ENCODE results near the gene PRXL2A. TPM values are rescaled to one million over a fixed set of nuclear protein-coding genes. Genes with fewer than 3 reads are reported as not detected.

Gene PRXL2A
- total RNA-seq, 1 experiment from 2014 or later, result 47.1 TPM

DNA sequence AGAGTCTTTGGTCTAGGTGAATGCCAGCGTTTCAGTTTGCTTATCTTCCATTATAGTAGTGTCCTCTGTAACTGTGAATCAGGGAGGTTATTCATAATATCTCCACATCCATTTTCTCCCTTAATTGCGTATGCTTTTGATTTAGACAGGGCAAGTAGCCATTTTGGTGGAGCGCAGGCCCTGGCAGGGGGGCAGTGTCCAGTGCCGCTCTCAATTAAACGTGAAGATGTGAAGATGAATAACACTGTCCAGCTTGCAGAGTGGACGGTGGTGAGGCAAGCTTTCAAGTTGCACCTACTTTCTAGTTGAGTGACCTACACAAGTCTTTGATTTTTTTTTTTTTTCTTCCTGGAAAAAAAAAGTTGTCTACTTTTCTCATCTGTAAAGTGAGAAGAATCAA, 50.3 kb downstream of the PRXL2A start:
- H4K5ac ChIP-seq (ENCODE audit: insufficient read length, low read depth, low read length), result no peak overlapping the region
- H3K4me1 Mint-ChIP-seq, result peaks cover 73 to 77% of the 10 kb centered on the region in 2 experiments
- H3K9me3 ChIP-seq (ENCODE audit: control insufficient read depth, low read depth, low read length), result no peaks in the 10 kb centered on the region
- no peak overlapping the region for H2BK15ac ChIP-seq (ENCODE audit: low read depth, low read length)
- no peaks in the 10 kb centered on the region for H3K9me3 Mint-ChIP-seq
- no peak overlapping the region for H3K4ac ChIP-seq (ENCODE audit: low read depth, low read length)
- no peak overlapping the region for H3T11ph ChIP-seq (ENCODE audit: low read length)
- H4K91ac ChIP-seq (ENCODE audit: insufficient read length, low read depth, low read length), result no peak overlapping the region
- H3K23me2 ChIP-seq (ENCODE audit: insufficient read length, low read depth, low read length, poor library complexity, severe bottlenecking), result peaks cover 13% of the 10 kb centered on the region
- H3K56ac ChIP-seq (ENCODE audit: insufficient read length, low read depth, low read length), result no peak overlapping the region
- H3K14ac ChIP-seq (ENCODE audit: insufficient read depth, low read length), result no peak overlapping the region
- peaks cover 0 to 2% (median 0%) of the 10 kb centered on the region in 3 experiments; a peak in 2 of 7 replicates for H3K36me3 Mint-ChIP-seq (ENCODE audit: insufficient read depth in 1 of 3, low read depth in 3 of 3)
- H3K27ac Mint-ChIP-seq, result peak overlapping the region in 2 of 3 experiments; percentile 4 to 68; a peak in 2 of 7 replicates
- H3K4me1 ChIP-seq (ENCODE audit: insufficient read depth, low read length), result peaks cover 27% of the 10 kb centered on the region
- DNase-seq, result no peak
- H3K4me2 ChIP-seq (ENCODE audit: insufficient read depth, insufficient read length, low read length), result no peak overlapping the region
- H2AK5ac ChIP-seq (ENCODE audit: insufficient read length, low read length), result no peak overlapping the region
- H3K79me1 ChIP-seq (ENCODE audit: insufficient read depth, low read depth, low read length, poor library complexity, severe bottlenecking), result peaks cover 9% of the 10 kb centered on the region
- H2BK20ac ChIP-seq (ENCODE audit: low read depth, low read length, poor library complexity, severe bottlenecking), result no peak overlapping the region
- no peak overlapping the region for H3K23ac ChIP-seq (ENCODE audit: insufficient read length, low read depth, low read length)
- no peak overlapping the region for H2BK5ac ChIP-seq (ENCODE audit: insufficient read length, low read length)
- H3K18ac ChIP-seq (ENCODE audit: insufficient read length, low read depth, low read length), result no peak overlapping the region
- TF ChIP-seq, protein P1, sequence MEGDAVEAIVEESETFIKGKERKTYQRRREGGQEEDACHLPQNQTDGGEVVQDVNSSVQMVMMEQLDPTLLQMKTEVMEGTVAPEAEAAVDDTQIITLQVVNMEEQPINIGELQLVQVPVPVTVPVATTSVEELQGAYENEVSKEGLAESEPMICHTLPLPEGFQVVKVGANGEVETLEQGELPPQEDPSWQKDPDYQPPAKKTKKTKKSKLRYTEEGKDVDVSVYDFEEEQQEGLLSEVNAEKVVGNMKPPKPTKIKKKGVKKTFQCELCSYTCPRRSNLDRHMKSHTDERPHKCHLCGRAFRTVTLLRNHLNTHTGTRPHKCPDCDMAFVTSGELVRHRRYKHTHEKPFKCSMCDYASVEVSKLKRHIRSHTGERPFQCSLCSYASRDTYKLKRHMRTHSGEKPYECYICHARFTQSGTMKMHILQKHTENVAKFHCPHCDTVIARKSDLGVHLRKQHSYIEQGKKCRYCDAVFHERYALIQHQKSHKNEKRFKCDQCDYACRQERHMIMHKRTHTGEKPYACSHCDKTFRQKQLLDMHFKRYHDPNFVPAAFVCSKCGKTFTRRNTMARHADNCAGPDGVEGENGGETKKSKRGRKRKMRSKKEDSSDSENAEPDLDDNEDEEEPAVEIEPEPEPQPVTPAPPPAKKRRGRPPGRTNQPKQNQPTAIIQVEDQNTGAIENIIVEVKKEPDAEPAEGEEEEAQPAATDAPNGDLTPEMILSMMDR (conservative IDR thresholded peaks at IDR 0.05), result no peak
- no peak overlapping the region for H3K9ac ChIP-seq (ENCODE audit: extremely low read depth, insufficient read length, low read length)
- H2AFZ ChIP-seq (ENCODE audit: low read length), result no peak overlapping the region
- H3K27ac ChIP-seq (ENCODE audit: insufficient read length, low read depth, low read length), result no peak overlapping the region
- no peak overlapping the region for H4K8ac ChIP-seq (replicated peaks; ENCODE audit: insufficient read length, low read depth, low read length)
- H4K20me1 ChIP-seq (ENCODE audit: control insufficient read depth, insufficient read depth, insufficient read length), result peaks cover 9% of the 10 kb centered on the region
- no CpG with 5 or more reads among the region's 6 CpGs for WGBS (ENCODE audit: extremely low coverage, insufficient read length, low lambda C conversion rate)
- H2BK120ac ChIP-seq (ENCODE audit: low read depth, low read length, poor library complexity, severe bottlenecking), result no peak overlapping the region
- H2BK12ac ChIP-seq (ENCODE audit: insufficient read length, low read depth, low read length), result no peak overlapping the region
- no peak overlapping the region; a peak in 1 of 5 replicates for H3K4me3 Mint-ChIP-seq
- peaks cover 29% of the 10 kb centered on the region; the same call in 1 of the 2 replicates for H3K79me2 ChIP-seq (ENCODE audit: insufficient read depth, low read length)
- peaks cover 7% of the 10 kb centered on the region for H3K27me3 Mint-ChIP-seq (ENCODE audit: low read depth)
- H3K27me3 ChIP-seq (ENCODE audit: insufficient read depth, low read length), result no peaks in the 10 kb centered on the region; the same call in 1 of the 2 replicates
